Keratinocyte (primary cell): ENCODE measurements around the gene LHFPL3. TPM values are rescaled to one million over a fixed set of nuclear protein-coding genes. Genes with fewer than 3 reads are reported as not detected.

Source experiments
- DNase-seq: peaks from one replicate; pipeline ENCODE4 v3.0.0-alpha.2; 2011; ENCODE audit warnings: low read depth, missing footprints, low spot score
- FAIRE-seq: peaks from 2 replicates; lab custom pipeline; 2011; peaks lifted over from hg19 to GRCh38; lab: Jason Lieb, UNC
- H2AFZ ChIP-seq: 2 replicates; pipeline ENCODE4 v1.6.0; 2012; ENCODE audit warnings: low read length, control low read depth, inconsistent platforms; ENCODE audit not compliant: control insufficient read depth
- H3K27ac ChIP-seq: 2 replicates; pipeline ENCODE4 v1.5.1; 2011; ENCODE audit warnings: low read length; ENCODE audit not compliant: control insufficient read depth, insufficient read depth
- H3K27me3 ChIP-seq: 3 replicates; pipeline ENCODE4 v1.6.0; 2011; ENCODE audit warnings: low read length; ENCODE audit not compliant: control insufficient read depth, insufficient read depth; ENCODE audit errors: extremely low read depth
- H3K36me3 ChIP-seq, 2 experiments: 2 replicates in 1 of 2; 3 replicates in 1 of 2; pipeline ENCODE4 v1.5.1; 2011; ENCODE audit warnings: low read length in 2 of 2, mild to moderate bottlenecking in 1 of 2; ENCODE audit not compliant: control insufficient read depth in 2 of 2, insufficient read depth in 2 of 2; ENCODE audit errors: extremely low read depth in 1 of 2
- H3K4me1 ChIP-seq: 3 replicates; pipeline ENCODE4 v1.5.1; 2011; ENCODE audit warnings: low read length; ENCODE audit not compliant: control insufficient read depth, insufficient read depth; ENCODE audit errors: extremely low read depth
- H3K4me2 ChIP-seq: 3 replicates; pipeline ENCODE4 v1.6.0; 2011; ENCODE audit warnings: low read depth, low read length; ENCODE audit not compliant: control insufficient read depth, insufficient read depth; ENCODE audit errors: extremely low read depth
- H3K4me3 ChIP-seq, 3 experiments: fragments of 200-600 bp in 1 of 3; sonication (generic) in 1 of 3; 2 replicates in 2 of 3; 3 replicates in 1 of 3; pipeline ENCODE4 v1.5.1; 2011 to 2016; ENCODE audit warnings: low read length in 3 of 3, mild to moderate bottlenecking in 3 of 3, control low read depth in 2 of 3, inconsistent platforms in 1 of 3, low read depth in 1 of 3, mixed read lengths in 1 of 3, mixed run types in 1 of 3, moderate library complexity in 1 of 3; ENCODE audit not compliant: control insufficient read depth in 2 of 3, insufficient read depth in 2 of 3; ENCODE audit errors: extremely low read depth in 1 of 3
- H3K79me2 ChIP-seq: 2 replicates; pipeline ENCODE4 v1.6.0; 2012; ENCODE audit warnings: low read length; ENCODE audit not compliant: control insufficient read depth, insufficient read depth
- H3K9ac ChIP-seq: 3 replicates; pipeline ENCODE4 v1.6.0; 2011; ENCODE audit warnings: low read length; ENCODE audit not compliant: control insufficient read depth, insufficient read depth; ENCODE audit errors: extremely low read depth
- H3K9me1 ChIP-seq: 3 replicates; pipeline ENCODE4 v1.6.0; 2011; ENCODE audit warnings: low read length; ENCODE audit not compliant: control insufficient read depth, insufficient read depth; ENCODE audit errors: extremely low read depth
- H3K9me3 ChIP-seq: 2 replicates; pipeline ENCODE4 v1.5.1; 2012; ENCODE audit warnings: low read depth, low read length; ENCODE audit not compliant: control insufficient read depth
- H4K20me1 ChIP-seq: 3 replicates; pipeline ENCODE4 v1.6.0; 2011; ENCODE audit warnings: low read length; ENCODE audit not compliant: control insufficient read depth, insufficient read depth; ENCODE audit errors: extremely low read depth
- EZH2 ChIP-seq: IDR thresholded peaks from one replicate; pipeline ENCODE4 v1.6.1; 2012; ENCODE audit warnings: inconsistent platforms, mild to moderate bottlenecking, low read length, moderate library complexity
- dilution Hi-C: fragments of 300-500 bp; cut with MboI; formaldehyde crosslinking; loops from one replicate; pipeline ENCODE4 v1.7.0; 2020; ENCODE audit warnings: low sequenced_read_pairs; ENCODE audit not compliant: extremely low pct_ligation_motif_present
- polyA plus RNA-seq, 5 experiments: library from polyadenylated mRNA; depleted of rRNA in 3 of 5; stranded (reverse) in 3 of 5; stranded (forward) in 1 of 5; unstranded in 1 of 5; fragments of >200 nt; gene quantifications; 1 replicate in 1 of 5; 2 replicates in 3 of 5; 3 replicates in 1 of 5; pipeline versions ENCODE4 v1.2.1 to v1.2.3, GENCODE V29; 2011 to 2012; ENCODE audit warnings: missing spikeins in 2 of 5, low read depth in 1 of 5, low replicate concordance in 1 of 5
- TF ChIP-seq, protein P1 (sequence below), 3 experiments: IDR thresholded peaks in 1 of 3; conservative IDR thresholded peaks in 1 of 3; optimal IDR thresholded peaks in 1 of 3; 2 replicates in 2 of 3; 3 replicates in 1 of 3; pipeline versions ENCODE3 to v1.5.1; 2011; ENCODE audit warnings: low read length in 3 of 3, mild to moderate bottlenecking in 3 of 3, moderate library complexity in 2 of 3, control low read depth in 1 of 3, inconsistent platforms in 1 of 3; ENCODE audit not compliant: insufficient read depth in 2 of 3; ENCODE audit errors: extremely low read depth in 1 of 3

The LHFPL3 gene
- polyA plus RNA-seq, 1 donor (not counting 4 experiments of a cell fraction or from before 2014, with no cell fraction given) = not detected

DNA sequence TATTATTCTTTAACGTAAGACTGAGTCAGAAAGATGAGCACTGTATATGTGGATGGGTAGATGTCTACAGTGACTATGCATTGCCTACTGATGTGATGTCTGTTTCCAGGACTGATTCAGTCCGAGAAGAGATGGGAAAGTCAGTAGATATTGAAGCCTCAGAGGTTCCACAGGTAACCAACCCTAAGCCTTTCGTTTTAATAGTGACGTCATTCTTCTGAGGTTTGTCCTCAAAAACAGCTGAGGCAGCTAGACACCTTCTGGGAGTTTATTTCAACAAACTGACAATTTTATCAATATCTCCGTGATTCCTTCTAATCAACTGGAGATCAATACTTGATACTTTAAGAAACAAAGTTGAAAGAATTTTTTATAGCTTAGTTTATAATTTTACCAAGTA is 171.6 kb downstream of the LHFPL3 start:
- Histone ChIP-seq H3K27ac (no peak overlapping the region), H3K27me3 (no peaks in the 10 kb centered on the region), H3K4me3 (no peak overlapping the region), H3K79me2 (no peaks in the 10 kb centered on the region), H3K9me1 (no peaks in the 10 kb centered on the region), H2AFZ (no peak overlapping the region), H3K9me3 (no peaks in the 10 kb centered on the region), H3K4me2 (no peak overlapping the region), H3K9ac (no peak overlapping the region), H3K36me3 (no peaks in the 10 kb centered on the region), H3K4me1 (no peaks in the 10 kb centered on the region), H4K20me1 (no peaks in the 10 kb centered on the region)
- FAIRE-seq = no peak
- dilution Hi-C loops = no loop called here
- TF ChIP-seq, protein P1, sequence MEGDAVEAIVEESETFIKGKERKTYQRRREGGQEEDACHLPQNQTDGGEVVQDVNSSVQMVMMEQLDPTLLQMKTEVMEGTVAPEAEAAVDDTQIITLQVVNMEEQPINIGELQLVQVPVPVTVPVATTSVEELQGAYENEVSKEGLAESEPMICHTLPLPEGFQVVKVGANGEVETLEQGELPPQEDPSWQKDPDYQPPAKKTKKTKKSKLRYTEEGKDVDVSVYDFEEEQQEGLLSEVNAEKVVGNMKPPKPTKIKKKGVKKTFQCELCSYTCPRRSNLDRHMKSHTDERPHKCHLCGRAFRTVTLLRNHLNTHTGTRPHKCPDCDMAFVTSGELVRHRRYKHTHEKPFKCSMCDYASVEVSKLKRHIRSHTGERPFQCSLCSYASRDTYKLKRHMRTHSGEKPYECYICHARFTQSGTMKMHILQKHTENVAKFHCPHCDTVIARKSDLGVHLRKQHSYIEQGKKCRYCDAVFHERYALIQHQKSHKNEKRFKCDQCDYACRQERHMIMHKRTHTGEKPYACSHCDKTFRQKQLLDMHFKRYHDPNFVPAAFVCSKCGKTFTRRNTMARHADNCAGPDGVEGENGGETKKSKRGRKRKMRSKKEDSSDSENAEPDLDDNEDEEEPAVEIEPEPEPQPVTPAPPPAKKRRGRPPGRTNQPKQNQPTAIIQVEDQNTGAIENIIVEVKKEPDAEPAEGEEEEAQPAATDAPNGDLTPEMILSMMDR (optimal IDR thresholded peaks at IDR 0.05 in 1 of 3, IDR thresholded peaks at IDR 0.05 in 1 of 3, conservative IDR thresholded peaks at IDR 0.05 in 1 of 3; ENCODE audit: extremely low read depth in 1 of 3, insufficient read depth in 2 of 3, low read length in 3 of 3) = no peak
- TF ChIP-seq EZH2 = no peak
- no peak for DNase-seq

DNA sequence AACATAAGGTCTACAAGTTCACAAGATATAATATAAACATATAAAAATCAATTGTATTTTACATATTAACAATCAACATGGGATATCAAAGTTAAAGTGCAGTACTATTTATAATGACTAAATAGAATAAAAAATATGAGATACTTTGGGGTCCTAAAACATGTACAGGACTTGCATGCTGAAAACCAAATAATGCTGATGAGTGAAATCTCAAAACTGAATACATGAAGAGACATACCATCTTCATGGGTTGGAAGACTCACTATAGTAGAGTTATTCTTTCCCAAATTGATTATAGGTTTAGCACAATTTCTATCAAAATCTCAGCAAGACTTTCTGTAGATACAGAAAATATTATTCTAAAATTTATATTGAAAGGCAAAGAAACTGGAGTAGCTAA is 181.5 kb downstream of the LHFPL3 start:
- DNase-seq = no peak
- Histone ChIP-seq H3K9me1 (no peaks in the 10 kb centered on the region), H3K4me3 (no peak overlapping the region), H4K20me1 (no peaks in the 10 kb centered on the region), H3K36me3 (no peaks in the 10 kb centered on the region), H3K4me2 (no peak overlapping the region), H3K9me3 (no peaks in the 10 kb centered on the region), H3K79me2 (no peaks in the 10 kb centered on the region), H3K27ac (no peak overlapping the region), H3K27me3 (no peaks in the 10 kb centered on the region), H3K4me1 (no peaks in the 10 kb centered on the region), H2AFZ (no peak overlapping the region), H3K9ac (no peak overlapping the region)
- no peak for TF ChIP-seq EZH2
- TF ChIP-seq, protein P1 (optimal IDR thresholded peaks at IDR 0.05 in 1 of 3, IDR thresholded peaks at IDR 0.05 in 1 of 3, conservative IDR thresholded peaks at IDR 0.05 in 1 of 3; ENCODE audit: extremely low read depth in 1 of 3, insufficient read depth in 2 of 3, low read length in 3 of 3) = no peak
- FAIRE-seq = no peak
- dilution Hi-C loops = no loop called here
